ENCODE data around the gene AGT.

Gene AGT

GRCh38 chr1:230757856-230758708 lies 44.2 kb upstream of the AGT start:
- in situ Hi-C loops (cut with HindIII; ENCODE audit: low pct_ligation_motif_present, low sequenced_read_pairs): no loop called here
- Histone ChIP-seq H3K27me3 (replicated peaks) (no peaks in the 10 kb centered on the region), H3K4me3 (ENCODE audit: low read depth, low read length) (no peak overlapping the region), H3K36me3 (replicated peaks) (no peaks in the 10 kb centered on the region), H3K27ac (no peak overlapping the region)
- TF ChIP-seq CTCF (IDR thresholded peaks at IDR 0.05; ENCODE audit: low read depth, low read length, missing control alignments): no peak
- DNase-seq: no peak

- Histone ChIP-seq H3K4me3 (ENCODE audit: low read depth, low read length) (no peak overlapping the region), H3K27ac (no peak overlapping the region), H3K36me3 (replicated peaks) (no peaks in the 10 kb centered on the region), H3K27me3 (replicated peaks) (no peaks in the 10 kb centered on the region)
- in situ Hi-C loops (cut with HindIII; ENCODE audit: low pct_ligation_motif_present, low sequenced_read_pairs): no loop called here
- TF ChIP-seq CTCF (IDR thresholded peaks at IDR 0.05; ENCODE audit: low read depth, low read length, missing control alignments): no peak
- DNase-seq: peak; percentile 9
Observed at GRCh38 chr1:230754796-230755195, 40.9 kb upstream of the AGT start.

- no peaks in the 10 kb centered on the region for H3K36me3 ChIP-seq (replicated peaks)
- in situ Hi-C loops (cut with HindIII; ENCODE audit: low pct_ligation_motif_present, low sequenced_read_pairs): no loop called here
- H3K4me3 ChIP-seq (ENCODE audit: low read depth, low read length): no peak overlapping the region
- no peak for DNase-seq
- no peak overlapping the region for H3K27ac ChIP-seq
- no peak for TF ChIP-seq CTCF (IDR thresholded peaks at IDR 0.05; ENCODE audit: low read depth, low read length, missing control alignments)
- no peaks in the 10 kb centered on the region for H3K27me3 ChIP-seq (replicated peaks)
Observed at GRCh38 chr1:230753586-230754251, 39.8 kb upstream of the AGT start.

- Histone ChIP-seq H3K27me3 (replicated peaks) (no peaks in the 10 kb centered on the region), H3K36me3 (replicated peaks) (no peaks in the 10 kb centered on the region), H3K27ac (no peak overlapping the region), H3K4me3 (ENCODE audit: low read depth, low read length) (no peak overlapping the region)
- in situ Hi-C loops (cut with HindIII; ENCODE audit: low pct_ligation_motif_present, low sequenced_read_pairs): no loop called here
- TF ChIP-seq CTCF (IDR thresholded peaks at IDR 0.05; ENCODE audit: low read depth, low read length, missing control alignments): no peak
- no peak for DNase-seq
Observed at GRCh38 chr1:230753191-230753585, 39.3 kb upstream of the AGT start.

GRCh38 chr1:230752407-230752806 lies 38.5 kb upstream of the AGT start:
- Histone ChIP-seq H3K4me3 (ENCODE audit: low read depth, low read length) (no peak overlapping the region), H3K36me3 (replicated peaks) (no peaks in the 10 kb centered on the region), H3K27ac (no peak overlapping the region), H3K27me3 (replicated peaks) (no peaks in the 10 kb centered on the region)
- TF ChIP-seq CTCF (IDR thresholded peaks at IDR 0.05; ENCODE audit: low read depth, low read length, missing control alignments): no peak
- no peak for DNase-seq
- in situ Hi-C loops (cut with HindIII; ENCODE audit: low pct_ligation_motif_present, low sequenced_read_pairs): no loop called here
